C1 segment of cervical spinal cord (tissue), 14 donors: Measurements from ENCODE around the gene HOXA1.
A peak's percentile ranks its signal among the peaks of the same experiment; 100 is the strongest.

Experiments used
- DNase-seq, 14 donors: peaks; one replicate each; lab custom pipeline; 2025; lab: John Stamatoyannopoulos, UW

HOXA1 gene

GRCh38 chr7:27106181-27106900 lies 10.5 kb upstream of the HOXA1 start:
- DNase-seq, result no peak

DNA sequence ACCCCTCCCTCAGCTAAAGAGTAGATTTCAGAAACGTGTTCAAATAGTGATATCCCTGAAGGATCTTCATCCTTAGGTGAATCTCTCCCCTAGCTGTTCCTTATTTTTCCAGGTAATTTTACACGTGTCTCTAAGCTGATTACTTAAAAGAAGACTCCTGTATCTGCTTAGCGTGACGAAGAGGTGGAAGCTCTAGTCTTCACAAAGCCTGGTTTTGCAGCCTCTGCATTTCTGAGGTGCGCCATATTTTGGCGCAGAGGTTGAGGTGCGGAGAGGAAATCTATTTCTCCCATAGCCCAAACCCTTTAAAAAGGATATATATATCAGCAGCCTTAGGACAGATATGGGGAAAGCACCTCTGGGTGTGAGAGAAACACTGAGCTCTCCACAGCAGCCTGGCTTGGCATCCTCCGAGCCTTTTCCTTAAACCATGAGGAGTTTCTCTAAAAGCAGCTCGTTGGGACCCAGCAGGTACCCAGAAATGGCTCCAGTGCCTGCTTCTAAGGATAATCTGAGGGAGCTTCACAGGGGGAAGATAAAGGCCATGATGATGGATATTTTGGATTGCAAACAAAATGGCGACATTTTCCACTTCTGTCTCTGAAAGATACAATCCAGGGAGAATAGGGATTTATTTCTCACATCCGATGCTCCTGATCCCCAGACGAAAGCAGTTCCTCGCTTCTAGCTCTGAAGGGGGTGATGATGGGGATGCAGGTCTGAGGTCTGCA lies 9.7 kb upstream of the HOXA1 start:
- no peak for DNase-seq

- no peak for DNase-seq
Observed at GRCh38 chr7:27104341-27105058, 8.7 kb upstream of the HOXA1 start.

DNA sequence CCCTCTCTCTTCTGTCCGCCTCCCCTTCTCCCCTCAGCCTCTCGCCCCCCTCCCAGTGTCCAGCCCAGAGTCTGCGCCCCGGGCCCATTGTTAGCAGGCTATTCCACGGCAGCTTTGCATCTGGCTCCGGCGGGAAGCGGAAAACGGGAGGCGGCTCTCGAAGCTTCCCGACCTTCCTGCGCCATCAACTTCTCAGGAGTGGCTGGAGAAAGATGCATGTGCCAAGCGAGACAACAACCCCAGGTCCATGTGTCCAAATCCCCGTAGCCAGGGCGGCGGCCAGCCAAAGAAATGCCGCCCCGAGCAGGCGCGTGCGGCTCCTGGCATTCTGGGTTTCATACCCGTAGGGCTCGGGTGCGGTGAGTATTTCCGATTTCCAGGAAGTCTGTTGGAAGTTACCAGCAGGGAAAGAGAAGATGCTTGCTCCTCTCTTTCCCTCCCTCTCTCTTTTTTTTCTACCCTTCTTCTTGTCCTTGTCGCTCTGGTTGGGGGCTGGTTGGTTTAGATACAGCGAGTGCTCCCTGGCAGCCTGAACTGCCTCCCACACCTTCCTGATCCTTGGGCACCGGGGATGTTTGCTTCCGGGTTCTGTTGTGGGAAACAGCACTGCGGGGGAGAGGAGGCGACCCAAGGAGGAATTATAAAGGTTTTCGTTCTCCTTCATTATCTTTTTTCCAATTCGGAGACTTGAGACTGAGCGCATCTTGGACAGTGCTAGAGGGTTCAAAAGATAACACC lies 7.9 kb upstream of the HOXA1 start:
- DNase-seq, result peak in 2 of 14 donors; percentile 39 to 43

DNA sequence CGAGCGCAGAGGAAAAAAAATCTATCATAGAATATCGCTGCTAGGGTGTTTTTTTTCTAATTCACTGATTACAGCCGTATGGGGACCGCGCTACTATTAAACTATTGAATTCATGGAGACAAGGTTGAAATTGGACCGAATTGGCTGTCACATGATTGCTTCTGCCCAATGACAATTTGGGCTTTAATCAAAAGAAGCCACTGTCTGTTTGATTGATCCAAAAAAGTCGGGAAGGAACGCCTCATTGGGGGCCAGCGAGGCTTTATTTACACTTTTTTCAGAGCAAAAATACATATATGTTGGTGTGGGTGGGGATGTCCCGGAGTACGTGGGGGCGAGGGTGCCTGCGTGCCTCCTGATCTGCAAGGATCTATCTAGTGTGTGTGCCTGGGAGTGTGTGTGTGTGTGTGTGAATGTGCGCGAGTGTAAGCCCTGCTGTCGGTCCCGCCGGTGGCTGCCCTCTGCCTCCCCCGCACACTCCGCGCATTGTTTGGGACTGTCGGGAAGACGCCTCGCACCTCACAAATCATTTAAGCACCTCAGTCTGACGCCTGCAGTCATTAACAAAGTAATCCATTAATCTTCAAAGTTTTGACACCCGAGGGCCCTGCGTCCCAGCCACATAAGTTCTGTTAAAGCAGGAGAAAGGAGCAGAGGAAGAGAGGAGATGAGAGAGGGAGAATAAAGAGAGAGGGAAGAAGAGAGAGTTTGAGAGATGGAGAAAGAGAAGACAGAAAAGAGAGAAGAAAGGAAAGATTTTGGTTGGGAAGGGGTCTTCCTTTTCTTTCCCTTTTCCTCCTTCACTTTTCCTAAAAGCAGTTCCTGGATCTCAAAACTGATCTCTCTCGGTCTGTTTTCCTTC lies 7.0 kb upstream of the HOXA1 start, which contains the start of gene HOXA2:
HOXA2 (minus strand) TSS at position 103 of the 862 bp plus-strand sequence. CDS start 183 bp downstream, outside the sequence.
- peak in 5 of 14 donors; percentile 40 to 64 (median 48) for DNase-seq

- no peak for DNase-seq
Observed at GRCh38 chr7:27101957-27102580, 6.3 kb upstream of the HOXA1 start.

- DNase-seq, result peak in 1 of 14 donors; percentile 84
Observed at GRCh38 chr7:27101171-27101956, 5.6 kb upstream of the HOXA1 start.

- peak in 1 of 14 donors; percentile 84 for DNase-seq
Observed at GRCh38 chr7:27100694-27101170, 4.9 kb upstream of the HOXA1 start.

DNA sequence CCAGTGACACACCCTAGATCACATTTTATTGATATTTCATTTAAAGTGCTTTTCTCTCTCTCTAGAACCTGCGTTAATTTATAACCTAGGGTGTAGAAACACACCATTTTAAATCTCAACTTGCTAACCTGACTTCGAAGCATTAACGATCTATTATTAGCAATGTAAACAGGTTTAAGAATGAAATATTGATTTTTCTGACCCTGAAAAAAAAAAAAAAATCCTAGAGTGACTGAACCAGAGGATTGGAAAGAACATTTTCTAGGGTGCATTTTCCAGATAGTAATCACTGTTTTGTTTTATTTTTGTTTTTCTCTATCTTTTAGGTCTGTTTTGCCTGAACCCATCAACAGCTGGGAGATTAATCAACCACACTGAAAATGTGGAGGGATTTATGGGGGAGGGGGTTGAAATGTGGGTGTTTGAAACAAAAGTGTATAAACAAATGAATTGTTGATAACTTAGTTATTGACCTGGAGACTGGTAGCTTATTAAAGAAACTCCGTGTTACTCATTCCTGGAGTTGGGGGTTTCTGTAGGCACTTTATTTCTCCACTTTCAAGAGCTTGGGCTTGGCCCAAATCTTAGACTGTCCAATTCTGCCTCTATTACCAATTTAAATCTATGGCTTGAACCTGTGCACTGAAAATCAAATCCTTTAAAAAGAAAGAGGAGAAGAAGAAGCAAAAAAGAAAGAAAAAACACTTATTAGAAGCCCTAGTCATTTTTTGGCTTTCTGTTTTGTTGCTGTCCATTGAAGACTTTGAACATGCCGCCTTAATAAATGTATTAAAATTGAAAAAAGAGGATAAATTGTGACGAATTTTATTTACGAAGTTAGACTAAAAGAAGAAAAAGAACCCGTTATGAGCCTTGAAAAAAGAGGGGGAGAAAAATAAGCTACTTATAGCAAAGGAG lies 3.9 kb upstream of the HOXA1 start:
- no peak for DNase-seq

GRCh38 chr7:27098578-27099451 lies 3.0 kb upstream of the HOXA1 start:
- DNase-seq, result peak in 4 of 14 donors; percentile 32 to 63 (median 48)

GRCh38 chr7:27097686-27098577 lies 2.1 kb upstream of the HOXA1 start:
- no peak for DNase-seq

DNA sequence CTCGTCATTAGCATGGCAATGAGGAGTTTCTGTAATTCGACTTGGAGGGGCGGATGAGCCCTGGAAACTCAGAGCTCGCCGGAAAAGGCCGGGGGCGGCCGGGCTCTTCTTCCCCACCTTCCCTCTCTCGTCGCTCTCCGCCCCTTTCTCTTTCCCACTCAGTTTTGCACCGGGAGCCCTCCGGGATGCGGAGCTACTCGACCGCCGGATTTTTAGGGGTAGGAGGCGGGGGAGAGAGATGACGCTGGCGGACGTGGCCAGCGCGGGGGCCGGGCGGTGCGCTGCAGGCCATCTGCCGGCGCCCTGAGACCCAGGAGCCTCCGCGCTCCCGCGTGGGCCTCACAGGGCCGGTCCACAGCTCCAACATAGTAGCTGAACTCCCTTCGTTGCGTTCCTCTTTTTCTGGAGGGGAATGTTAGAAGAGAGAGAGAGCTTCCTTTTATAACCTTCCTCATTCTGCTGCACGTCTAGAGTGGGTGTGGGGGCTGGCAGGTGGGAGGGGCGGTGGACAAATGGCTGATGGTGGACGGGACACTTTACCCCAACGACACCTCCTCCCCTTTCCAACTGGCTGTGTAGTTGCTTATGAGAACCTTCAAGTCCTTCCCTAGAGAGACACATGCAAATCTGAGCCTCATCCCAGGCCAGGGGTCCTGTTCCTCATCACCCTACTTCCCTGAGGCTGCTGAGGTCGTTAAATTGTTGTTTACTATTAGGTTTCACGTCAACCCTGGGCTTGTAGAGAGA lies 1.1 kb upstream of the HOXA1 start:
- no peak for DNase-seq

- no peak for DNase-seq
Observed at GRCh38 chr7:27095050-27095896, 527 bp downstream of the HOXA1 start.

GRCh38 chr7:27094304-27095049 lies 1.3 kb downstream of the HOXA1 start:
- no peak for DNase-seq
